Mucosa of rectum (tissue), 2 donors: ENCODE results near the gene ATP2B2.

Experiments used
- H3K27ac ChIP-seq, 2 donors: one replicate each; pipeline ENCODE4 v1.7.0; 2013; ENCODE audit warnings: inconsistent platforms in 2 of 2, low read depth in 2 of 2, low read length in 2 of 2
- H3K27me3 ChIP-seq, 2 donors: one replicate each; pipeline ENCODE4 v1.7.0; 2013; ENCODE audit warnings: low read length in 2 of 2; ENCODE audit not compliant: control insufficient read depth in 2 of 2, insufficient read depth in 2 of 2
- H3K36me3 ChIP-seq, 2 donors: one replicate each; pipeline ENCODE4 v1.7.0; 2013; ENCODE audit warnings: low read length in 2 of 2; ENCODE audit not compliant: control insufficient read depth in 2 of 2, insufficient read depth in 2 of 2
- H3K4me1 ChIP-seq, 2 donors: one replicate each; pipeline ENCODE4 v1.7.0; 2013; ENCODE audit warnings: low read length in 2 of 2, mild to moderate bottlenecking in 1 of 2; ENCODE audit not compliant: control insufficient read depth in 2 of 2, insufficient read depth in 2 of 2
- H3K4me3 ChIP-seq, 2 donors: one replicate each; pipeline ENCODE4 v1.7.0; 2013; ENCODE audit warnings: low read length in 2 of 2
- H3K9ac ChIP-seq, 2 donors: one replicate each; pipeline ENCODE4 v1.7.0; 2013; ENCODE audit warnings: low read length in 2 of 2, low read depth in 1 of 2, mild to moderate bottlenecking in 1 of 2
- H3K9me3 ChIP-seq, 2 donors: one replicate each; pipeline ENCODE4 v1.7.0; 2013; ENCODE audit warnings: low read length in 2 of 2; ENCODE audit not compliant: control insufficient read depth in 2 of 2
- donor health status: healthy.
- donor health status: Normal muscosa, but diverticular disease.

ATP2B2 gene

DNA sequence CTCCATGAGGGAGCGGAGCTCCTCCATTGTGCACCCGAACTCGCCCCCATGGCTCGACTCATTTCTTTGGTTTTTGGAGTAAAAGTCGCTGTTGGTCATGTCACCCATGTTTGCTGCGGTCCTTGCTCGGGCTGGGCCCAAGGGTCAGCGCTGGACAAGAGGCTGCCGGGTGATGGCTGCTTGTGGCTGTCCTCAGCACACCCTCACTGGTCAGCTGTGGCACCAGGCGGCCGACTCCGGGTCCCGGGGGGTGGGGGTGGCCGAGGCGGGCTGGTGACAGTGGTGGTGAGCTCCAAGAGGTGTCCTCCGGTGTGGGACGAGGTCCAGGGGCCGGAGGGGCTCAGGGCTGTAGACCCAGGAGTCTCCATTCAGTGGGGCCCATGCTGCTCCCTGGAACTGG lies 56.0 kb downstream of the ATP2B2 start:
- Histone ChIP-seq H3K27ac (no peak overlapping the region), H3K9me3 (no peaks in the 10 kb centered on the region), H3K9ac (no peak overlapping the region), H3K36me3 (no peaks in the 10 kb centered on the region), H3K4me3 (no peak overlapping the region), H3K4me1 (no peaks in the 10 kb centered on the region), H3K27me3 (peaks cover 0 to 3% of the 10 kb centered on the region in 2 donors)

DNA sequence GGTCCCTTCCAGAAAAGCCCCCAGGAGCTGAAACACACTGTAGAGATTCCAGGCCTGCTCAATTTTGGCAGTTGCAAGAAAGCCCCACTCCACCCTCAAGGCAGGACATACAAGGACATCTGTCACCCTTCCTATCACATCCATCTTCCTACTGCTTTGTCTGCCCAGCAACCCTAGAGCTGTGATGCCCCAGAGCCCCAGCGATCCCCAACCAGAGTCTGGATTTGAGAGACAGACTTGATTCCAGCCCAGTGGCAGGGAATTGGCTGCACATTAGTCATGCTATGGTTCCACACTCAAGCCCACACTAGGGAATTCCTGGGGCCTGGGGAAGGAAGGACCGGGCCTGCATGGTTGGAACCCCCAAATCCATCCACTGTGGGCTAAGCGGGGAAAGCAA lies 56.8 kb downstream of the ATP2B2 start:
- peaks cover 0 to 3% of the 10 kb centered on the region in 2 donors for H3K27me3 ChIP-seq
- H3K9ac ChIP-seq, result no peak overlapping the region
- H3K27ac ChIP-seq, result no peak overlapping the region
- no peaks in the 10 kb centered on the region for H3K9me3 ChIP-seq
- no peaks in the 10 kb centered on the region for H3K36me3 ChIP-seq
- H3K4me3 ChIP-seq, result no peak overlapping the region
- no peaks in the 10 kb centered on the region for H3K4me1 ChIP-seq

DNA sequence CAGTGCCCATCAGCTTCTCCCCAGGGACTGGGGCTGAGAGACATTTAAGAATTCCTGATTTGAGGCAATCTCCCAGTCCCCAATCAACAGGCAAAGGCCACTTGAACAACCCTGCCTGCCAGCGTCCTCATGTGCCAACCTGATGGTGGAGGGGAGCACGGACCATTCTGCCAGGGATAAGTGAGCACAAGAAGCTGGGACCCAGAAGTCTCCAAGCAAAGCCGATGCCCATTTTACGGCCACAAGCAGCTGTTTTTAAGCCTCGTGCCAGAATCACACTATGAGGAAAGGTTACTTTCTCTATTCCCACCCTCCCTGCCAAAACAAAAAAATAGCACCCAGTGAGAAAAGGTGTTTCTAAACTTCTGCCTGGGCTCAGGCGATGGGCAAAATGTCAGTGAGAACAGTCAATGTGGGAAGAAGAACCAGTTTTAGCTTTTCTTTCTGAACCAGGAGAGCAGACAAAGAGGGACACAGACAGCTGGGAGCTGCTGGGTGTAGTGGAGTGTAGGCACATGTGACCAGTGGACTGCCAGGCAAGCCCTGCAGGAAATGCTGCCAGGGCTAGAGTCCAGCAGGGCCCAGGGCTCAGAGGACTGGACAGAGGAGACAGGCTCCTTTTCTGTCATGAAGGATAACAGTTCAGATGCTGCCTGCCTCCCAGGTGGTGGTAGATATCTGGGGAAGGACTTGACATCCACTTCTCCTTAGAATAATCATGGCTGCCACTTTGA lies 57.7 kb downstream of the ATP2B2 start:
- H3K4me1 ChIP-seq, result no peaks in the 10 kb centered on the region
- H3K4me3 ChIP-seq, result no peak overlapping the region
- no peaks in the 10 kb centered on the region for H3K36me3 ChIP-seq
- H3K9me3 ChIP-seq, result no peaks in the 10 kb centered on the region
- no peak overlapping the region for H3K27ac ChIP-seq
- no peak overlapping the region for H3K9ac ChIP-seq
- H3K27me3 ChIP-seq, result peaks cover 0 to 3% of the 10 kb centered on the region in 2 donors

DNA sequence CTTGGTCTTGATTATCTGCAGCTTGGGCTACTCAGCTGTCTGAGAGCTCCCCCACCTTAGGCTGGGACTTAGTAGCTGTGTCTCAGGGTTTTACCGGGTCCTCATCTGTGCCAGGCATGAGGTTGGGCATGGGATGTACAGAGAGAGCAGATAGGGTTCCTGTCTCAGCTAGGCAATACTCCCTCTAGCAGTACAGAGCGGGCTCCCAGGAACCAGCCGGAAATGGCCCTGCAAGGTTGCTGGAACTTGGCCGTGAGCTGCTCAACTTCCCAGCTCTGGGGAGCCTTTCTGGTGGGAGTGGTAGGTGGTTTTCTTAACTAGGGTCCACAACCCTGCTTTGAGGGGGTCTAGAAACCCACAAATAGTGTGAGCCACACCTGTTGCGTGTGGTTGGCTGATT lies 58.3 kb downstream of the ATP2B2 start:
- H3K27me3 ChIP-seq, result peaks cover 0 to 3% of the 10 kb centered on the region in 2 donors

DNA sequence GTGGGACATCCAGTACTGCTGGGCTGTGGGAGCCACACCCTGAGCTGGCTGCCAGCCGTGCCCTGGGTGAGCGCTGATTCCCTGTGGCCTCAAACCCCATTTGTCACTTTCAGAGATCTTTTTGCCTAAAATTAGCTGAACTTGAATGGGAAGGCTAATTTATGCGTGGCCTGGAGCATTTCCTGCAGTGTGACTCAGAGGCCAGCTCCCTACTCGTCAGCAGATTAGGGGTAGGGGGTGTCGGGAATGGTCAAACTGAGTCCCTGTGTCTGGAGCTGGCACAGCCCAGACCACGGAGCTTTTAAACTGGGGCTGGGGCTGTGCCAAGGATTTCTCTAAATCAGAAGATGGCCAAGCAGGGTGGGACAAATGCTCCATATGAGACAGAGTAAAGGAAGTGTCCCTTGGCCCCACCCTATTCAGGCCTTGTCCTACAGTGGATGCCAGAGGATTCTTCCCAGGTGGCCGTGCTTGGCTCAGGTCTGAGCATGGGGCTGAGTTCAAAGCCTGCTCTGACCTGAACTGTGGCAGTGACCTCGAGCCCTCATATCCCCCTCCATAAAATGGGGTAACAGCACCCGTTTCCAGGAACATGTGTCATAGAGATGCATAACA lies 59.7 kb downstream of the ATP2B2 start:
- Histone ChIP-seq H3K27ac (no peak overlapping the region), H3K4me3 (no peak overlapping the region), H3K27me3 (peaks cover 0 to 3% of the 10 kb centered on the region in 2 donors), H3K9me3 (no peaks in the 10 kb centered on the region), H3K4me1 (no peaks in the 10 kb centered on the region), H3K36me3 (no peaks in the 10 kb centered on the region), H3K9ac (no peak overlapping the region)

More for the DNA sequence above, 58.3 kb downstream of the ATP2B2 start:
- Histone ChIP-seq H3K4me1 (no peaks in the 10 kb centered on the region), H3K27ac (no peak overlapping the region), H3K9ac (no peak overlapping the region), H3K4me3 (no peak overlapping the region), H3K9me3 (no peaks in the 10 kb centered on the region), H3K36me3 (no peaks in the 10 kb centered on the region)

DNA sequence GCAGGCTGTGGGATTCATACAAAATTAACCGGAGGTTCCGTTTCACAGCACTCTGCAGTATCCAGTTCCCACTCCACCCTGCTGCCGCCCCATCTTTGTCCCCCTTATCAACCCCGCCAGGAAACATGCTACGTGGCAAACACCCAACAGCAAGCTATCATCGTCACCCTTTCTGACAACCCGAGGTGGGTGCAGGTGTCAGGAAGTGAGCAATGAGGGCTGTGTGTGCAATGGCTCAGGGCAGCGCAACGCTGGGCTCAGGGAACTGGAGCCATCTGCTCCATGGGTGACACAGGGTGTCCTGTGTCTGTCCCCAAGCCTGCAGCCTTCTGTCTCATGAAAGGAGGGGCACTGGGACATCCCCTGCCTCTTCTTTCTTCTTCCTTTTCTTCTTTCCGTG lies 60.9 kb downstream of the ATP2B2 start:
- H3K4me3 ChIP-seq, result no peak overlapping the region

DNA sequence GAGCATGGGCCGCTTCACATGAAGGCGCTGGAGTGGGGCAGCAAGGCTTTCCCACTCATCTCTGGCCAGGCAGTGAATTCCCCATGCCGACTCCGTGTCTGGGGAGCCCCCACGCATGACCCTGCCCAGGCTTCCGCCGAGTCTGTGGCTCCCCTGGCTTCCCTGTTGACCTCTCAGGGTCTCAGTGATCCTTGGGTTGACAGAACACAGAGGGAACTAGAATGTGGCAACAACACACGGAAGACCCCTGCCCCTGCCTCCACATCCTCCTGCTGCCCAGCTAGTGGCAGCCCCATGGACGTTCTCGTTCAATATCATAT lies 61.3 kb downstream of the ATP2B2 start:
- Histone ChIP-seq H3K9ac (no peak overlapping the region), H3K27ac (no peak overlapping the region), H3K4me1 (no peaks in the 10 kb centered on the region)

More for the DNA sequence above, 60.9 kb downstream of the ATP2B2 start:
- H3K4me1 ChIP-seq, result no peaks in the 10 kb centered on the region
- no peak overlapping the region for H3K27ac ChIP-seq
- peaks cover 0 to 3% of the 10 kb centered on the region in 2 donors for H3K27me3 ChIP-seq
- no peaks in the 10 kb centered on the region for H3K36me3 ChIP-seq
- no peak overlapping the region for H3K9ac ChIP-seq
- H3K9me3 ChIP-seq, result no peaks in the 10 kb centered on the region

DNA sequence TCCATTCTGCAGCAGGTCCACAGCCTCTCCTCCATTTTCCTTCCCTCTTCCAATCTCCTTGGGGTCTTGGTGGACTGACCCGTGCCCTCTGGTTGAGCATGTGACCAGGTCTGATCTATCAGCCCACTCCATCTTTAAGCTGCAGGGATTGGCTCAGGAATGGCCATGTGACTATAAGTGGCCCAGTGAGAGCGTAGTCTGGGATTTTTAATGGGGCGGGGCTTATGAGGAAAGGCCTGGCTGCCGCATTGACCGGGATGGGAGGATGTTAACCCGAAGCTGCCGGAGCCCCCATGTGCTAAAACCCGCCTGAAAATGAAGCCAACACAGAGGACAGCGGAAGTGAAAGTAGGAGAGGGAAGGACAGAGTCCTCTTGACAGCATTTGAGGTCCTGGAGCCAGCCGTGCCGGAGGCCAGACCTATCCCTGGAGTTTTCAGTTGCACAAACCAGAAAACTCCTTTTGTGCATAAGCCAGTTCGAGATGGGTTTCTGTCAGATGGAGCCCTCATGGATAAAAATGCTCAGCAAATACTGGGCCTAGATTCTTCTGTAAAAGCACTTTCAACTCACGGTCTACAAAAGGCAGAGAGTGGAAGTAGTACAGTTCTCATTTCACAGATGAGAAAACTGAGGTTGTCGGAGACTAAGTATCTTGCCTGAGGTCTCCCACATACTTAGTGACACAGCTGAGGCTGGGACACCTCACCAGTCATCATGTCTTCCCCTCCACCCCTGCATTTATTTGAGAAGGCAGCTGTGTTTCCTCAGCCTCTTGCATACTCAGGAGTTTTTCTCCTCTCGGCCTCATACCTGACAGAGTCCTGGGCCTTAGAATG lies 61.9 kb downstream of the ATP2B2 start:
- H3K9ac ChIP-seq, result no peak overlapping the region
- H3K4me1 ChIP-seq, result no peaks in the 10 kb centered on the region

More for the DNA sequence above, 61.3 kb downstream of the ATP2B2 start:
- Histone ChIP-seq H3K27me3 (peaks cover 0 to 3% of the 10 kb centered on the region in 2 donors), H3K36me3 (no peaks in the 10 kb centered on the region), H3K4me3 (no peak overlapping the region), H3K9me3 (no peaks in the 10 kb centered on the region)

DNA sequence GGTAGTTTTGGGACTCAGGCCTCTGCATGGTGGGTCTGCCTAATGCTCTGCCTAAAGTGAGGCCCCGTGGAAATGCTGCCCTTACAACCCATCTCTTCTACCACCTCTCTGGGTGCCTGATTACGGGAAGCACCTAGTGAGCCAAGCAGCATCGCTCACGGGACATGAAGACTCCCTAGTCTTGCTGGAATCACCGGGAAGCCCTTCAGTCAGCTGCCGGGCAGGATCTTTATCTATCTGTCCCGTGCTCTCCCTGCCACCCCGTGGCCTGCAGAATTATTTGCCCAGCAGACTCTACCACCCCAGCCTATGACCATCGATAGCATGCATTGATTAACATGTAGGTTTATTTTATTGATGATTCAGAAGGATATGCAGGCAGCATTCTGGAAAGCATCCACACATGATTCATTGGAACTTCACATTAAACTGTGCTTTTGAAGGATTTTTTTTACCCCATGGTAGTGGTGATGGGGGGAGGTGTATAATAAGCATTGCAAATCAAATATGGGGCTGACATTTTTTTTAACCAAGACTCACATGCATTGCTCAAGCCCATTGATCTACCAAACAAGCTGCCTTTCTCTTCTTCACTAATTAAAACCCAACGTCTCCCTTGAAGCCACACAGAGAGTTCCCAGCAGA lies 63.1 kb downstream of the ATP2B2 start:
- no peak overlapping the region for H3K27ac ChIP-seq
- H3K4me3 ChIP-seq, result no peak overlapping the region
- H3K9me3 ChIP-seq, result no peaks in the 10 kb centered on the region
- H3K9ac ChIP-seq, result no peak overlapping the region
- peaks cover 0 to 3% of the 10 kb centered on the region in 2 donors for H3K27me3 ChIP-seq
- no peaks in the 10 kb centered on the region for H3K4me1 ChIP-seq
- H3K36me3 ChIP-seq, result no peaks in the 10 kb centered on the region

More for the DNA sequence above, 61.9 kb downstream of the ATP2B2 start:
- peaks cover 0 to 3% of the 10 kb centered on the region in 2 donors for H3K27me3 ChIP-seq
- no peaks in the 10 kb centered on the region for H3K9me3 ChIP-seq
- H3K4me3 ChIP-seq, result no peak overlapping the region
- H3K36me3 ChIP-seq, result no peaks in the 10 kb centered on the region
- H3K27ac ChIP-seq, result no peak overlapping the region

DNA sequence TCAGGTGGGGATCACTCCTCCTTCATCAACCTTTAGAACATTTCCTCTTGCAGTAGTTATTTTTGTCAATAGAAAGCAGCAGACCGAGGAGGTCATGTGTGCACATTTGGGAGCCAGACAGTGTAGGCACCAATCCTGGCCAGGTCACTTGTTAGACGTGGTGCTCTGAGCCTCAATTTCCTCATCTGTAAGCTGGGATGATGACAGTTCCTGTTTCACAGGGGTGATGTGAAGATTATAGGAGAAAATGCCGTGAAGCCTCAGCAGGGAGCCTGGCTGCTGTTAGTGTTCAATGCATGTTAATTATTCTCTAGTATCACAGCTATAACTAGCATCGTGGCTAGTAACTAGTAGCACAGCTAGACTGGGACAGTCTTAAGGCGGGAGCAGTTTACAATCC lies 64.7 kb downstream of the ATP2B2 start:
- no peak overlapping the region for H3K9ac ChIP-seq
- no peaks in the 10 kb centered on the region for H3K4me1 ChIP-seq
- H3K4me3 ChIP-seq, result no peak overlapping the region
- H3K27me3 ChIP-seq, result no peaks in the 10 kb centered on the region
- no peaks in the 10 kb centered on the region for H3K9me3 ChIP-seq
- no peak overlapping the region for H3K27ac ChIP-seq
- H3K36me3 ChIP-seq, result no peaks in the 10 kb centered on the region
